NCI-H1436 treated with DMSO at 0.1 percent for 48 hours (cell line): ENCODE measurements around the gene TPT1.

ENCODE experiments used
- DNase-seq: peaks from one replicate; lab custom pipeline; 2025; lab: John Stamatoyannopoulos, UW

Gene TPT1

DNA sequence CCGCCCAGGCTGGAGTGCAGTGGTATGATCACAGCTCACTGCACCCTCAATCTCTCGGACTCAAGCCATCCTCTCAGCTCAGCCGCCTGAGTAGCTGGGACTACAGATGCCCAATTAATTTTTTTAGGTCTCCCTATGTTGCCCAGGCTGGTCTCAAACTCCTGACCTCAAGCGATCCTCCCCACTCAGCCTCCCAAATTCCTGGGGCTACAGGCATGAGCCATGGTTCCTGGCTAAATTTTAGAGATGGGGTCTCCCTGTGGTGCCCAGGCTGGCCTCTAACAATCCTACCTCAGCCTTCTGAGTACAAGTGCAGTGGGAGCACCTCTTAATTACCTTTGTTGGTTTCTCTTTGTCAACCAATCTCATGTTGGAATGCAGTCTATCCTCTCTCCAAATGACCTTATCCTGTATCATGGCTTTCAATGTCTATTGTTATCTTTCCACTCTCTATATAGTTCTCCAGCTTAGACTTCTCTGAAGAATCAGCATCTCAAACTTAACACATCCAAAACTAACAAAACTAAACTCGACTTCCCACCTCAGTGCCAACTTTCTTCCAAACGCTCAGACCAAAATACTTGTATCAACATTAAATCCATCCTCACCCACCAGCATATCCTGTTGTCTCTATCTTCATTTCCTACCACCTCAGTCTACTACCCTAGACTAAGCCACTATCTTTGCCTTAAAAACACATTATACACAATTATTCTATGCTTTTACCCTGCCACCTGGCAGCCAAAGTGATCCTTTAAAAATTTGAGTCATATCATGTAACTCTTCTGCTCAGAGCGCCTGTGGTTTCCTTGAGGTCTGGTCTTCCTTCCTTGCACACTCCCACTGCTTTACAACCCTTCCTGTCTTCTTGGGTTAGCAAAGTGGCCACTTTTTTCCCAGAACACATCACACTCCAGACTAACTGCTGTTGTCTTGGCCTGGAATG lies 6.7 kb downstream of the TPT1 start:
- DNase-seq, result no peak

DNA sequence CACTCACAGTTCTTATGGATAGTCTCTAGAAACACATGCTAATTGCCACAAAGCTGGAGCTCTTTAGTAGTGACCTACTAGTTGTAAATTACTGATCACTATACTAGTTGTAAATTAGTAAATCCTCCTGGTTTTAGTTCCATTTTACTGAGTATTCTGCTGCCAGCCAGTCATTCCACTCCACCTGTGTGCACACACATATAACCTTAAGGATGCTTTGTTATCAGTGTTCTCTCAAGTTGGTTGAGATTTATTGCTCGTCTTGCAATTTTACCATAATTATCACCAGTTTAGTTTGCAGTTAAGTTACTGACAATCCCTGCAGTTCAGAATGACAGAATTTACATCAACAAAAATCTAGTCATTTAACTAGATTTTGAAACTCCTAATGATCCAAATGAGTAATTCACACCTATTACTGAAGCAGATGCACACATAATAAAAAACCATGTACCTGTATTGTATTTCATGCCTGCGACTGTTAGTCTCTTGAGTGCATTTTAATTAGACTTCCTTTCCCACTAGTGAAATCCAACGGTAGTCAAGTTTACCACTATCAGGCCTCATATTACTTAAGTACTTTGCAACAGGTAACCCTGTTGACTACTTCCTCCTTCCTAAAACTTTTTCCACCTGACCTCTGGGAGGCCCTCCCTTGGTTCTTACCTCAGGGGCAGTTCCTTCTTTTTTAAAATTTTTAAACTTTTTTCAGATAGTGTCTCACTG lies 7.6 kb downstream of the TPT1 start:
- no peak for DNase-seq

DNA sequence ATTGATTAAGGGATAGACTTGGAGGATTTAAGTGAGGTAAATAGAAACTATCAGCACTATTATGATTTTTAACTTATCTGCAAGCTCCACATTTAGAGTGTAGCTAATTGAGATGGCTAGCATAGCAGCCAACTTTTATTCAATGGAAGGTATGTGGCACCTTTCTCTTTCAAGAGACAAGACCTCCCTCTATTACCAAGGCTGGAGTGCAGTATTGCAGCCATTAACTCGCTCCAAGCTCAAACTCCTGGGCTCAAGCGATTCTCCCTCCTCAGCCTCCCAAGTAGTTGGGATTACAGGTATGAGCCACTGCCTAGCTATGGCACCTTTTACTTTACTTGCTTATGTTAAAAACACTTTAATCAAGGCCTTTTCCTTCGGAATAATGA lies 8.2 kb downstream of the TPT1 start:
- DNase-seq, result no peak

DNA sequence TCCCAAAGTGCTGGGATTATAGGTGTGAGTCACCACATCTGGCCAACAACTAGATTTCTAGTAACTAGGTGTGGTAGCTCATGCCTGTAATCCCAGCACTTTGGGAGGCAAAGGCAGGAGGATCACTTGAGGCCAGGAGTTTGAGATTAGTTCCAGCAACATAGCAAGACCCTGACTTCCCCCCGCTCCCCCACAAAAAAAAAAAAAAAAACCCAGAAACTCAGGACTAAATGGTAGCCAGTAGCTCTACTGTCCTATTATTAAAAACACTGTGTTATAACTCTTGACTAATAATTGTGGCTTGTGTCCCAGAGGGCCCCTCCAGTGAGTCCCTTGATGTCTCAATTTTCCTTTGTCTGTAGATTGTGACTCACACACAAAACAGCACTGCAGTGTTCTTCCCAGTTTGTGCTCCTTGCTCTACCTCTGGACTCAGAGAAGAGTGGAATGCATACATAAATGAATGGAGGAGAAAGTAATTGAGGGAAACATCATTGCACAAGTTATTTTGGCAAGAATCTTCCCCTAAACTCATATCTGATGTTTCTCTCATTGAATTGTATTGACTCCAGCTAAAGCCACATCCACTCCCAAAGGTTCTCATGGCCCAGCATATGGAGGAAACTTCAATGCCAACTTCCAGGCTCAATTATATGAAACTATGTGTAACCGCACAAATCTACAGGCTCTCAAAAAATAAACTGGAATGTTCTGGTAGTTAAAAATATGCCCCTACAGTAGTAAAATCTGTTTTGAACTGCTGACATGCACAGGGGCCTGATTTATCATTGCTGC lies 8.8 kb downstream of the TPT1 start:
- no peak for DNase-seq

GRCh38 chr13:45331692-45332035 lies 9.3 kb downstream of the TPT1 start:
- DNase-seq, result no peak

- no peak for DNase-seq
Observed at GRCh38 chr13:45331123-45331619, 9.8 kb downstream of the TPT1 start.

- no peak for DNase-seq
Observed at GRCh38 chr13:45328661-45329111, 12.3 kb downstream of the TPT1 start.

DNA sequence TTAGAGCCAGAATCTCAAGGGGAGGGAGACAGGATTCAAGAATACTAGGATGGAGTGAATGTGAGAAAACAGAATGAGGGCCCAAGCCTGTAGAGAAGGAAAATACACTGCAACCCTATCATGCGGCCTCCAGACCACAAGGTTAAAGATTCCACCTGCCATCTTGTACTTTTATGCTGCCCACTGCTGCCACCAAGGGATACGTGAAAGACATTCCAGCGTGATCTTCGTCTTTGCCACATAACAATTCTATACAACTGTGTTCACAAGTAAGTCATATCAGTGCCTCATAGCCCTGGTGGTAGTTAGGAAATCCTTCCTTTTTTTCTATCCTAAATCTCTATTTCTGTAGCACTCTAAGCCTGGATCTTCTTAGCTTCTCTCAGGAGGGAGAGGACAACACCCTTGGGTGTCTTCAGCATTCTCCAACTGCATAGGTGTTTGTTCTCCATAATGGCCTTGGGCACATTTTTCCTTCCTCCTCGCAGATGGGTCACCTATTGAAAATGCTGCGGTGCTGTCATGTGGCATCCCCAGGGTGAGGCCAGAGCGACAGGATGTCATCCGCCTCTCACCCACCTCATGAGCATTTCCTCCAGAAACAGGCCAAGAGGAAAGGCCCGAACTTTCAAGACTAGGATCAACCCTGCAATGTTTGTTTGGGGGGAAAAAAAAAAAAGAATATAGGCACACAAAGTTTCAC lies 13.6 kb downstream of the TPT1 start:
- DNase-seq, result no peak

- DNase-seq, result no peak
Observed at GRCh38 chr13:45325806-45326205, 15.2 kb downstream of the TPT1 start.

DNA sequence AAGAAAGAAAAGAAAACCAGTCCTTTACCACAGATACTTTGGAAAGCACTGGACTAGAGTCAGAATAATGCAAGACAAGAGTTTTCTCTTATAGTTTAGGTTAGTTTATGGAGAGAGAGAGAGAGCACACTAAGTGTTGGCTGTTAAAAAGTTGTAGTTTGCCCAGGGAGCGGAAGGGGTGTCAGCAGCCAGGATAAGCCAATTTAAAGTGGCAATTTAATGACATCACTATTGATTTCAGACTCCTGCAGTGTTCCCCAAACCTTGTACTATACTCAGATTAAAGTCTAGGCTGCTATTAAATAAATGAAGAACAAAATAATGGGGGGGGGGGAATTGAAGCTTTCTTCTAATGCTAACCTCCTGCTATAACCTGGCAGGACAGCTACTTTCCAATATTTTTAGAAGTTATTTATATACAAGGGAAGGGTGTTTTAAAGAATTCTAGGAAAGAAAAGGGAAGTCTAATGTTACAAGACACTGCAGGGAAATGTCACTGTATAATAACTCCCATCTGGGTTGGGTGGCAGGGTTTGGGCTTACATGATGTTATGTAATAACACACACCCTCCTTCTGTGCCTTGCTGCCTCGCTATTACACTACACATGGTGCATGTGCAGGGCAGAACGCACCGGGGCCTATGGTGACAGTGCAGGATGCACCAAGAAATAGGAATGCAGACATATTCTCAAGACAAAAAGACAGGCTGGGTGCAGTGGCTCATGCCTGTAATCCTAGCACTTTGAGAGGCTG lies 19.9 kb downstream of the TPT1 start:
- DNase-seq, result no peak

DNA sequence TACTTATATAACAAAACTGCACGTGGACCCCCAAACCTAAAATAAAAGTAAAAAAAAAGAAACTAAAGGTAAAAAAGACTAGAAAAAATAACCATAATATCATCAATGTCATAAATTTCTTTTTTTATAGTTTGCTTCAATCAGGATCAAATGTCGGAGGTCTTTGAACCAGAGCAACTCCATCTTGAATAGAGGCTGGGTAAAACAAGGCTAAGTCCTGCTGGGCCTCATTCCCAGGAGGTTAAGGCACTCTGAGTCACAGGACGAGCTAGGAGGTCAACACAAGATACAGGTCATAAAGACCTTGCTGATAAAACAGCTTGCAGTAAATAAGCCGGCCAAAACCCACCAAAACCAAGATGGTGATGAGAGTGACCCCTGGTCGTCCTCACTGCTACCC lies 24.0 kb downstream of the TPT1 start:
- no peak for DNase-seq

DNA sequence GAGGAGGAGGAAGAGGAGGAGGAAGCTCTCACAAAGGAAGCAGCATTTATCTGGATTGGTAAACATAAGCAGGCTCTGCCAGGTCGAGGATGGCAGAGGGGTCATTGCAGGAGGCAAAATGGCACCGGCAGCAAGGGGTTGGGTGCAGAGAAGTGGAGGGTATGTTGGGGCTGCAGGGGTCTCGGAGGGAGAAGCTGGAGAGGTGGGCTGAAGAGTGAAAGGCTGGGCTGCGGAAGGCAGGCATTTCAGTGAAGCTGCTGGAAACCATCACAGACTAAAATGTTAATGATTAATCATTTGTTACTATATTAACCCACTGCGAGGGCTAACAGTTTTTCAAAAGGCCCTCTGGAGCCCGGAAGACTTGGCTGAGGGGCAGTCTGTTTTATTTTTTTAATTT lies 24.6 kb downstream of the TPT1 start:
- no peak for DNase-seq

- no peak for DNase-seq
Observed at GRCh38 chr13:45315520-45316167, 25.3 kb downstream of the TPT1 start.

GRCh38 chr13:45314822-45315221 lies 26.2 kb downstream of the TPT1 start:
- DNase-seq, result no peak

- DNase-seq, result no peak
Observed at GRCh38 chr13:45310341-45311131, 30.4 kb downstream of the TPT1 start.

GRCh38 chr13:45306966-45307365 lies 34.0 kb downstream of the TPT1 start:
- DNase-seq, result no peak

DNA sequence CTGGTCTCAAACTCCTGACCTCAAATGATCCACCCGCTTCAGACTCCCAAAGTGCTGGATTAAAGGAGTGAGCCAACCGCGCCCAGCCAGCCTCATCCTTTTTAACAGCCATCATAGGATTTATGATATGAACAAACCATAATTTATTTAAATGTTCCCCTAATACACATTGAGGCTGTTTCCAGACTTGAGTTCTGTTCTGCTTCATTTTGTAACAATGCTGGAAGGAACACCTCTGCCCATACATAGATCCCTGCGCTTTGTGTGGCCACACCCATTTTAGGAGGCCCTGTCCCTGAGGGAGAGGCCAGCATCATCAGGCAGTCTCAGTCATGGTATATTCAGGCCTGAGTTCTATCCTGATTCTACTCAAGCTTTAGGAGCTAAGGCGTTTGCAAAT lies 35.9 kb downstream of the TPT1 start:
- no peak for DNase-seq

- no peak for DNase-seq
Observed at GRCh38 chr13:45303866-45304265, 37.1 kb downstream of the TPT1 start.

DNA sequence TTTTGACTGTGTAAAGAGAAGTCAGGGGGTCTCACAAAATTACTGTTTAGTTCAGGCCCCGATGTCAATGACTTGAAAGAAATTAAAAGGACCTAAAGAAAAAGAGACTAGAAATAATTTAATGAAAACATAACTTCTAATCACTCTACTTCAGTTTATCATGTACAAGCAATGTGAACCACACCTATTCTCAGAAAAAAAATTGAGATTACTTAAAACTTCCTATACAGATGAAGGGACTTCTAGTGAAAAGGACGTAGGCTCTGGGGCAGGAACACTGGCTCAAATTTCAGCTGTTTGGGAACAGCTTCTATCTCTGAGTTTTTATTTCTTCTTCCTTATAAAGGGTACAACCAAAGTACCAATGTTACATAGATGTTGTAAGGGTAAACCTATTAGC lies 38.0 kb downstream of the TPT1 start:
- DNase-seq, result no peak

DNA sequence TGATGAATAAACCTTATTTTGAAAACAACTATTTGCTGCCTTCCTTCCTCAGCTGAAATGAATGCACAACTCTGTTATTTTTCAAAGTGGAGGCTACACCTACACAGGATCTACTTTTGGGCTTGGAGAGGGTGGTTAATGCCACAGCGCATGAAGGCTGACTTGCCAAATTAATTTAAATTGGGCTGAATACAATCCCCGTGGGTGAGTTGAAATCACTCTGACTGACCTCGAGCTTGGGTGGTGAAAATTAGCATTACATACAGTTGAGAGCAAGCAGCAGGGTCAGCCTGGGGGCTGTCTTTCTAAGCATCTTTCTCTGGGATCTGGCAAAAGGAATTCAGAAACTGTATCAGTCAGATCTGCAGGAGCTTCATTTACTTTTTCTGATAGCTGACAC lies 38.5 kb downstream of the TPT1 start:
- no peak for DNase-seq
